Heart left ventricle (tissue), 13 donors: Measurements from ENCODE around the gene STAC2.

Source experiments
- CTCF ChIP-seq, 12 donors: fragments of 200-600 bp; sonication (generic) in 4 of 12; IDR thresholded peaks; one replicate each; pipeline versions ENCODE4 v1.5.0 to v1.8.0; 2018 to 2022; ENCODE audit warnings: antibody characterized with exemption in 12 of 12, mild to moderate bottlenecking in 5 of 12
- POLR2A ChIP-seq, 2 donors: fragments of 450-650 bp; IDR thresholded peaks; one replicate each; pipeline ENCODE4 v1.6.1; 2017; ENCODE audit warnings: antibody characterized with exemption in 2 of 2, mild to moderate bottlenecking in 2 of 2, moderate library complexity in 2 of 2
- donor health status: ischemic (EF 13 %, LVEDD 7.1; RV severe dilation, severe dysfunction).
- donor health status: DM: no; HTN: yes; CAD: no.
- donor health status: DM: no; HTN: no; CAD: no.
- donor health status: ischemic (EF 25% LVEDD 6.9; RV normal size, moderate dysfunction).
- donor health status: ischemic (EF 25% LVEDD 5.7; RV mildly dilated, moderate dysfunction).
- donor health status: ischemic (EF 35%, LVEDD 5.7; RV mildly dilated, moderate dysfunction).
- donor health status: nonischemic (EF 11% LVEDD 7.7; RV severe dilation, severe dysfunction).
- donor health status: DM: yes; HTN: yes; CAD: no.
- donor health status: PGD.
- donor health status: ischemic (EF 29% LVEDD 5.4; RV normal size, mild dysfunction).
- donor health status: nonischemic (EF 23%, LVEDD 6.1; RV moderate dilation, normal function).

- no peak for TF ChIP-seq POLR2A (IDR thresholded peaks at IDR 0.05)
- no peak for TF ChIP-seq CTCF (IDR thresholded peaks at IDR 0.05)
Measured at GRCh38 chr17:39271546-39271945, 45.8 kb upstream of the STAC2 start.
